Endothelial cell of umbilical vein (primary cell): ENCODE data around the gene CTU2. TPM values are rescaled to one million over a fixed set of nuclear protein-coding genes. Genes with fewer than 3 reads are reported as not detected.

ENCODE experiments used
- BruUV-seq: library from RNA; stranded (reverse); fragments of 400-500 nt; replicated peaks from 2 replicates; lab custom pipeline; 2021; lab: Mats Ljungman, UMichigan
- CTCF ChIA-PET: fragments of 300-600, 350-600 bp; sonication (Branson Sonifier 250); formaldehyde crosslinking; loops from one replicate; lab custom pipeline; 2021; ENCODE audit warnings: antibody characterized with exemption, inconsistent platforms; lab: Charles Lee
- POLR2A ChIA-PET: fragments of 300-600, 350-600 bp; sonication (Branson Sonifier 250); formaldehyde crosslinking; loops from one replicate; lab custom pipeline; 2021; ENCODE audit warnings: antibody characterized with exemption, inconsistent platforms; lab: Charles Lee
- DNase-seq: peaks from one replicate; pipeline ENCODE4 v3.0.0-alpha.2; 2011; ENCODE audit warnings: low read depth, low spot score
- FAIRE-seq: peaks from 2 replicates; lab custom pipeline; 2011; peaks lifted over from hg19 to GRCh38; lab: Jason Lieb, UNC
- H2AFZ ChIP-seq: 2 replicates; pipeline ENCODE4 v1.6.0; 2012; ENCODE audit warnings: low read depth, low read length, control low read depth, inconsistent platforms
- H3K27ac ChIP-seq: 2 replicates; pipeline ENCODE4 v1.5.1; 2011; ENCODE audit warnings: low read depth, mild to moderate bottlenecking, control low read depth, low read length, moderate library complexity; ENCODE audit not compliant: insufficient read depth
- H3K27me3 ChIP-seq, 2 experiments: 2 replicates each; pipeline versions ENCODE4 v1.6.0 to v1.6.1; 2011; ENCODE audit warnings: low read length in 2 of 2, mixed read lengths in 1 of 2; ENCODE audit not compliant: control insufficient read depth in 2 of 2, insufficient read depth in 2 of 2
- H3K36me3 ChIP-seq, 2 experiments: 2 replicates in 1 of 2; 3 replicates in 1 of 2; pipeline ENCODE4 v1.5.1; 2011; ENCODE audit warnings: low read length in 2 of 2, mild to moderate bottlenecking in 1 of 2, moderate library complexity in 1 of 2; ENCODE audit not compliant: control insufficient read depth in 2 of 2, insufficient read depth in 2 of 2; ENCODE audit errors: extremely low read depth in 1 of 2
- H3K4me1 ChIP-seq: 3 replicates; pipeline ENCODE4 v1.5.1; 2011; ENCODE audit warnings: mild to moderate bottlenecking, low read length; ENCODE audit not compliant: control insufficient read depth, insufficient read depth; ENCODE audit errors: extremely low read depth
- H3K4me2 ChIP-seq: 2 replicates; pipeline ENCODE4 v1.6.1; 2011; ENCODE audit warnings: low read length, control low read depth, mixed read lengths; ENCODE audit not compliant: insufficient read depth
- H3K4me3 ChIP-seq, 3 experiments: fragments of 200-600 bp in 1 of 3; sonication (generic), shearing (Covaris generic) in 1 of 3; replicated peaks in 1 of 3; 2 replicates each; pipeline ENCODE4 v1.5.1; 2011 to 2016; ENCODE audit warnings: control low read depth in 3 of 3, low read length in 3 of 3, mild to moderate bottlenecking in 2 of 3, inconsistent platforms in 1 of 3, low read depth in 1 of 3, moderate library complexity in 1 of 3; ENCODE audit not compliant: insufficient read depth in 1 of 3
- H3K79me2 ChIP-seq: 2 replicates; pipeline ENCODE4 v1.6.0; 2012; ENCODE audit warnings: low read length, inconsistent platforms; ENCODE audit not compliant: control insufficient read depth, insufficient read depth
- H3K9ac ChIP-seq: replicated peaks from 2 replicates; pipeline ENCODE3; 2011; ENCODE audit warnings: low read length, control low read depth; ENCODE audit not compliant: insufficient read depth; ENCODE audit errors: extremely low read depth
- H3K9me1 ChIP-seq: replicated peaks from 3 replicates; pipeline ENCODE4 v1.6.0; 2011; ENCODE audit warnings: mild to moderate bottlenecking, low read length; ENCODE audit not compliant: control insufficient read depth, insufficient read depth; ENCODE audit errors: extremely low read depth
- H3K9me3 ChIP-seq: replicated peaks from 2 replicates; pipeline ENCODE4 v1.5.1; 2012; ENCODE audit warnings: low read length, inconsistent platforms; ENCODE audit not compliant: control insufficient read depth, insufficient read depth
- H4K20me1 ChIP-seq: replicated peaks from 2 replicates; pipeline ENCODE3; 2011; ENCODE audit warnings: mild to moderate bottlenecking, low read length; ENCODE audit not compliant: control insufficient read depth, insufficient read depth; ENCODE audit errors: extremely low read depth
- CTCF ChIP-seq, 2 donors: IDR thresholded peaks; 1 replicate in 1 of 2; 2 replicates in 1 of 2; pipeline ENCODE4 v1.5.1; 2011; ENCODE audit warnings: low read length in 2 of 2, mild to moderate bottlenecking in 2 of 2, moderate library complexity in 2 of 2, control low read depth in 1 of 2, inconsistent platforms in 1 of 2, low read depth in 1 of 2; ENCODE audit not compliant: insufficient read depth in 1 of 2; ENCODE audit errors: extremely low read depth in 1 of 2
- EZH2 ChIP-seq: IDR thresholded peaks from 2 replicates; pipeline ENCODE4 v1.6.1; 2012; ENCODE audit warnings: borderline replicate concordance, low read depth, mild to moderate bottlenecking, moderate library complexity, low read length, inconsistent platforms; ENCODE audit not compliant: severe bottlenecking
- FOS ChIP-seq: IDR thresholded peaks from 2 replicates; pipeline ENCODE4 v1.6.1; 2011; ENCODE audit warnings: mild to moderate bottlenecking, low read length, moderate library complexity, borderline replicate concordance; ENCODE audit not compliant: insufficient read depth
- GATA2 ChIP-seq: IDR thresholded peaks from 2 replicates; pipeline ENCODE4 v1.7.0; 2011; ENCODE audit warnings: low read depth, mild to moderate bottlenecking, moderate library complexity, mixed read lengths, low read length; ENCODE audit not compliant: insufficient read length, insufficient read depth
- JUN ChIP-seq: IDR thresholded peaks from 2 replicates; pipeline ENCODE4 v1.6.1; 2011; ENCODE audit warnings: borderline replicate concordance, low read depth; ENCODE audit not compliant: insufficient read length, insufficient read depth
- MAX ChIP-seq: IDR thresholded peaks from 2 replicates; pipeline ENCODE4 v1.6.1; 2011; ENCODE audit not compliant: insufficient read depth, insufficient read length
- MYC ChIP-seq: IDR thresholded peaks from one replicate; pipeline ENCODE4 v1.6.1; 2011; ENCODE audit warnings: mild to moderate bottlenecking, low read depth, low read length
- POLR2A ChIP-seq: IDR thresholded peaks from 2 replicates; pipeline ENCODE4 v1.6.1; 2012; ENCODE audit warnings: low read depth, mild to moderate bottlenecking, control low read depth, low read length
- POLR2AphosphoS5 ChIP-seq: IDR thresholded peaks from 2 replicates; pipeline ENCODE4 v1.6.1; 2012; ENCODE audit warnings: low read depth, mild to moderate bottlenecking, control low read depth, low read length, moderate library complexity; ENCODE audit not compliant: insufficient read depth
- dilution Hi-C: fragments of 300-500 bp; cut with MboI; formaldehyde crosslinking; loops from one replicate; pipeline ENCODE4 v1.15.0; 2019; ENCODE audit warnings: low sequenced_read_pairs; ENCODE audit not compliant: extremely low pct_ligation_motif_present
- intact Hi-C: fragments of 100-400 bp; cut with micrococcal nuclease; formaldehyde crosslinking; loops from one replicate; pipeline ENCODE4 v1.10.0; 2022
- polyA plus RNA-seq, 4 experiments: library from polyadenylated mRNA; depleted of rRNA in 3 of 4; stranded (reverse) in 3 of 4; unstranded in 1 of 4; fragments of >200 nt; gene quantifications; 2 replicates each; pipeline versions ENCODE4 v1.2.1 to v1.2.3, GENCODE V29; 2011 to 2012; ENCODE audit warnings: missing spikeins in 1 of 4
- total RNA-seq: library from RNA; stranded (reverse); gene quantifications from 2 replicates; pipeline ENCODE4 v1.2.3, GENCODE V29; 2021

The CTU2 gene
- total and polyA plus RNA-seq, 2 donors (not counting 3 experiments of a cell fraction or from before 2014, with no cell fraction given): 26.1 to 33.7 TPM

- dilution Hi-C loops (no loop called here), intact Hi-C loops (no loop called here)
- no TSS peak for BruUV-seq
- no peak overlapping the region for H2AFZ ChIP-seq
- H3K9me3 ChIP-seq: no peaks in the 10 kb centered on the region
- peaks cover 0 to 17% of the 10 kb centered on the region in 2 experiments for H3K36me3 ChIP-seq
- no peaks in the 10 kb centered on the region for H3K9me1 ChIP-seq
- peaks cover 94% of the 10 kb centered on the region for H3K79me2 ChIP-seq
- no peak overlapping the region for H3K4me2 ChIP-seq
- no peaks in the 10 kb centered on the region for H4K20me1 ChIP-seq
- TF ChIP-seq CTCF (IDR thresholded peaks at IDR 0.05; ENCODE audit: extremely low read depth in 1 of 2, insufficient read depth in 1 of 2, low read depth in 1 of 2, low read length in 2 of 2): no peak
- TF ChIP-seq JUN: no peak
- TF ChIP-seq GATA2: no peak
- TF ChIP-seq POLR2AphosphoS5: no peak
- no peak for TF ChIP-seq MYC
- TF ChIP-seq FOS: no peak
- TF ChIP-seq POLR2A: no peak
- TF ChIP-seq EZH2: no peak
- no peak for TF ChIP-seq MAX
- H3K27me3 ChIP-seq: no peaks in the 10 kb centered on the region
- FAIRE-seq (no peak), DNase-seq (no peak)
- H3K4me1 ChIP-seq: peaks cover 14% of the 10 kb centered on the region
- no peak overlapping the region for H3K4me3 ChIP-seq
- H3K27ac ChIP-seq: no peak overlapping the region
- ChIA-PET POLR2A (no interaction called here), CTCF (interaction anchor here (1.4 to 1.7 kb wide), 4 partner anchors 22 to 60 kb away, joined by 3 to 9 read pairs (median 5); partner anchors contain the start of gene PIEZO1)
- H3K9ac ChIP-seq: no peak overlapping the region
These were observed 56.6 kb downstream of the CTU2 start for GRCh38 chr16:88762941-88763340.
